ENCODE data around the gene MYMK.

The MYMK gene

GRCh38 chr9:133533857-133534256 lies 9.1 kb upstream of the MYMK start:
- no peak for DNase-seq
- Histone ChIP-seq H3K18ac (ENCODE audit: low read length) (peak overlapping the region; percentile 16), H3K27me3 (ENCODE audit: insufficient read depth, low read length) (no peaks in the 10 kb centered on the region), H2AK5ac (ENCODE audit: low read length) (peak overlapping the region; percentile 40), H4K8ac (ENCODE audit: low read depth, low read length) (peak overlapping the region; percentile 3), H3K14ac (ENCODE audit: low read length) (peak overlapping the region; percentile 21), H3K4me3 (ENCODE audit: low read depth, low read length) (no peak overlapping the region), H2BK120ac (ENCODE audit: insufficient read depth, low read length, poor library complexity) (peak overlapping the region; percentile 13), H3K79me2 (ENCODE audit: control insufficient read depth, insufficient read depth, low read length, poor library complexity) (no peaks in the 10 kb centered on the region), H4K12ac (ENCODE audit: low read depth, low read length) (no peak overlapping the region), H2AFZ (ENCODE audit: insufficient read depth, low read length, poor library complexity) (no peak overlapping the region), H2BK12ac (ENCODE audit: low read length) (peak overlapping the region; percentile 19), H3K4me2 (ENCODE audit: low read length) (no peak overlapping the region), H2BK5ac (ENCODE audit: low read depth, low read length, poor library complexity) (no peak overlapping the region), H3K27ac (ENCODE audit: low read depth, low read length) (peak overlapping the region; percentile 4), H3K4me1 (ENCODE audit: control insufficient read depth in 1 of 2, insufficient read depth in 2 of 2, low read length in 2 of 2) (peaks cover 19 to 21% of the 10 kb centered on the region in 2 experiments), H3K9me3 (ENCODE audit: insufficient read depth, low read depth, low read length) (peaks cover 1% of the 10 kb centered on the region), H4K91ac (ENCODE audit: low read depth, low read length) (peak overlapping the region; percentile 49), H3K9ac (ENCODE audit: low read length) (no peak overlapping the region), H3K23ac (ENCODE audit: low read length) (no peak overlapping the region), H3K36me3 (ENCODE audit: control insufficient read depth in 1 of 2, insufficient read depth in 2 of 2, low read length in 2 of 2) (peaks cover 0 to 5% of the 10 kb centered on the region in 2 experiments), H3K4ac (ENCODE audit: low read depth, low read length) (no peak overlapping the region), H3K79me1 (ENCODE audit: low read length) (peaks cover 4% of the 10 kb centered on the region)
- no CpG with 5 or more reads among the region's 9 CpGs for WGBS (ENCODE audit: extremely low coverage, insufficient coverage, insufficient read length)

- peaks cover 1% of the 10 kb centered on the region for H3K9me3 ChIP-seq (ENCODE audit: insufficient read depth, low read depth, low read length)
- no peak overlapping the region for H3K4ac ChIP-seq (ENCODE audit: low read depth, low read length)
- no peak overlapping the region for H3K4me2 ChIP-seq (ENCODE audit: low read length)
- no peak overlapping the region for H4K8ac ChIP-seq (ENCODE audit: low read depth, low read length)
- no peak overlapping the region for H3K4me3 ChIP-seq (ENCODE audit: low read depth, low read length)
- H3K14ac ChIP-seq (ENCODE audit: low read length), result no peak overlapping the region
- no peak overlapping the region for H3K27ac ChIP-seq (ENCODE audit: low read depth, low read length)
- H2BK120ac ChIP-seq (ENCODE audit: insufficient read depth, low read length, poor library complexity), result no peak overlapping the region
- H3K18ac ChIP-seq (ENCODE audit: low read length), result no peak overlapping the region
- H3K27me3 ChIP-seq (ENCODE audit: insufficient read depth, low read length), result no peaks in the 10 kb centered on the region
- peaks cover 4% of the 10 kb centered on the region for H3K79me1 ChIP-seq (ENCODE audit: low read length)
- no peaks in the 10 kb centered on the region for H3K79me2 ChIP-seq (ENCODE audit: control insufficient read depth, insufficient read depth, low read length, poor library complexity)
- H3K23ac ChIP-seq (ENCODE audit: low read length), result no peak overlapping the region
- no peak overlapping the region for H3K9ac ChIP-seq (ENCODE audit: low read length)
- H2BK5ac ChIP-seq (ENCODE audit: low read depth, low read length, poor library complexity), result no peak overlapping the region
- peak overlapping the region; percentile 49 for H4K91ac ChIP-seq (ENCODE audit: low read depth, low read length)
- no peak overlapping the region for H2BK12ac ChIP-seq (ENCODE audit: low read length)
- H2AK5ac ChIP-seq (ENCODE audit: low read length), result peak overlapping the region; percentile 16
- no peaks in the 10 kb centered on the region for H3K36me3 ChIP-seq (ENCODE audit: control insufficient read depth in 1 of 2, insufficient read depth in 2 of 2, low read length in 2 of 2)
- peaks cover 24 to 28% of the 10 kb centered on the region in 2 experiments for H3K4me1 ChIP-seq (ENCODE audit: control insufficient read depth in 1 of 2, insufficient read depth in 2 of 2, low read length in 2 of 2)
- WGBS (ENCODE audit: extremely low coverage, insufficient coverage, insufficient read length), result no CpG with 5 or more reads among the region's 20 CpGs
- no peak overlapping the region for H4K12ac ChIP-seq (ENCODE audit: low read depth, low read length)
- no peak overlapping the region for H2AFZ ChIP-seq (ENCODE audit: insufficient read depth, low read length, poor library complexity)
- DNase-seq, result peak; percentile 38 to 68
Observed at GRCh38 chr9:133532937-133533668, 8.3 kb upstream of the MYMK start.

- WGBS (ENCODE audit: extremely low coverage, insufficient coverage, insufficient read length), result no CpG with 5 or more reads among the region's 9 CpGs
- H3K4me1 ChIP-seq (ENCODE audit: control insufficient read depth in 1 of 2, insufficient read depth in 2 of 2, low read length in 2 of 2), result peaks cover 40 to 46% of the 10 kb centered on the region in 2 experiments
- no peak overlapping the region for H2AFZ ChIP-seq (ENCODE audit: insufficient read depth, low read length, poor library complexity)
- H2BK120ac ChIP-seq (ENCODE audit: insufficient read depth, low read length, poor library complexity), result no peak overlapping the region
- no peak overlapping the region for H2BK5ac ChIP-seq (ENCODE audit: low read depth, low read length, poor library complexity)
- no peak overlapping the region for H4K12ac ChIP-seq (ENCODE audit: low read depth, low read length)
- no peaks in the 10 kb centered on the region for H3K36me3 ChIP-seq (ENCODE audit: control insufficient read depth in 1 of 2, insufficient read depth in 2 of 2, low read length in 2 of 2)
- no peak overlapping the region for H3K4me2 ChIP-seq (ENCODE audit: low read length)
- H3K4ac ChIP-seq (ENCODE audit: low read depth, low read length), result no peak overlapping the region
- no peak overlapping the region for H3K14ac ChIP-seq (ENCODE audit: low read length)
- no peak overlapping the region for H3K23ac ChIP-seq (ENCODE audit: low read length)
- H3K79me1 ChIP-seq (ENCODE audit: low read length), result peaks cover 13% of the 10 kb centered on the region
- no peak for DNase-seq
- no peak overlapping the region for H2AK5ac ChIP-seq (ENCODE audit: low read length)
- no peak overlapping the region for H3K18ac ChIP-seq (ENCODE audit: low read length)
- H2BK12ac ChIP-seq (ENCODE audit: low read length), result no peak overlapping the region
- H3K9me3 ChIP-seq (ENCODE audit: insufficient read depth, low read depth, low read length), result no peaks in the 10 kb centered on the region
- no peaks in the 10 kb centered on the region for H3K27me3 ChIP-seq (ENCODE audit: insufficient read depth, low read length)
- no peak overlapping the region for H3K27ac ChIP-seq (ENCODE audit: low read depth, low read length)
- no peak overlapping the region for H4K91ac ChIP-seq (ENCODE audit: low read depth, low read length)
- H3K9ac ChIP-seq (ENCODE audit: low read length), result no peak overlapping the region
- no peak overlapping the region for H4K8ac ChIP-seq (ENCODE audit: low read depth, low read length)
- H3K4me3 ChIP-seq (ENCODE audit: low read depth, low read length), result no peak overlapping the region
- H3K79me2 ChIP-seq (ENCODE audit: control insufficient read depth, insufficient read depth, low read length, poor library complexity), result no peaks in the 10 kb centered on the region
Observed at GRCh38 chr9:133531293-133531692, 6.5 kb upstream of the MYMK start.

- Histone ChIP-seq H2AK5ac (ENCODE audit: low read length) (peak overlapping the region; percentile 42), H3K23ac (ENCODE audit: low read length) (no peak overlapping the region), H3K14ac (ENCODE audit: low read length) (peak overlapping the region; percentile 26), H3K4me2 (ENCODE audit: low read length) (no peak overlapping the region), H2BK5ac (ENCODE audit: low read depth, low read length, poor library complexity) (no peak overlapping the region), H4K8ac (ENCODE audit: low read depth, low read length) (no peak overlapping the region), H3K18ac (ENCODE audit: low read length) (no peak overlapping the region), H2BK120ac (ENCODE audit: insufficient read depth, low read length, poor library complexity) (no peak overlapping the region), H2BK12ac (ENCODE audit: low read length) (peak overlapping the region; percentile 19), H3K79me1 (ENCODE audit: low read length) (peaks cover 13% of the 10 kb centered on the region), H3K9me3 (ENCODE audit: insufficient read depth, low read depth, low read length) (no peaks in the 10 kb centered on the region), H2AFZ (ENCODE audit: insufficient read depth, low read length, poor library complexity) (no peak overlapping the region), H3K4me3 (ENCODE audit: low read depth, low read length) (no peak overlapping the region), H3K9ac (ENCODE audit: low read length) (no peak overlapping the region), H3K27ac (ENCODE audit: low read depth, low read length) (no peak overlapping the region), H3K4ac (ENCODE audit: low read depth, low read length) (no peak overlapping the region), H3K79me2 (ENCODE audit: control insufficient read depth, insufficient read depth, low read length, poor library complexity) (no peaks in the 10 kb centered on the region), H4K91ac (ENCODE audit: low read depth, low read length) (peak overlapping the region; percentile 46), H3K27me3 (ENCODE audit: insufficient read depth, low read length) (no peaks in the 10 kb centered on the region), H4K12ac (ENCODE audit: low read depth, low read length) (no peak overlapping the region), H3K4me1 (ENCODE audit: control insufficient read depth in 1 of 2, insufficient read depth in 2 of 2, low read length in 2 of 2) (peaks cover 40 to 45% of the 10 kb centered on the region in 2 experiments), H3K36me3 (ENCODE audit: control insufficient read depth in 1 of 2, insufficient read depth in 2 of 2, low read length in 2 of 2) (no peaks in the 10 kb centered on the region)
- no CpG with 5 or more reads among the region's 7 CpGs for WGBS (ENCODE audit: extremely low coverage, insufficient coverage, insufficient read length)
- no peak for DNase-seq
Observed at GRCh38 chr9:133529874-133530273, 5.1 kb upstream of the MYMK start.
